Measurements from ENCODE around the gene ATP2B3.

ATP2B3 gene

GRCh38 chrX:153576239-153576870 is 58.9 kb downstream of the ATP2B3 start:
- no peak for DNase-seq

DNA sequence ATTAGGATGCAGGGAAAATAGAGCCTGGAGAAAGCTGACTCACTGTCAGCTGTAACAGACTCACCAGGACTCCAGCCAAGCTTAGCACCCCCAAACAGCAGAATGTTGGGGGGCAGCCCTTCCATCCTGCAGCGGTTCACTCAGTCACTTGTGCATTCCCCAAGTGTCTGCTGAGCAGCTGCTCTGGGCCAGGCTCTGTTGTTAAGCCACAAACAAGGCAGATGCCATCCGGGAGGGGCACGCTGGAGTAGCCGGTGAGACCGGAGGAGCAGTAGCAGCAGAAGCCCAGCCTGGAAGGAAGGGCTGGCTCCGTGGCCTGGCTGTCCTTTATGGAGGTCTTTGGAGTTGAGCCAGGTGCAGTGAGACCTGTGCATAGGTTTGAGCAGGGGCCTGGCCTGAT is 59.5 kb downstream of the ATP2B3 start:
- DNase-seq: no peak

GRCh38 chrX:153578200-153578835 is 60.9 kb downstream of the ATP2B3 start:
- no peak for DNase-seq

DNA sequence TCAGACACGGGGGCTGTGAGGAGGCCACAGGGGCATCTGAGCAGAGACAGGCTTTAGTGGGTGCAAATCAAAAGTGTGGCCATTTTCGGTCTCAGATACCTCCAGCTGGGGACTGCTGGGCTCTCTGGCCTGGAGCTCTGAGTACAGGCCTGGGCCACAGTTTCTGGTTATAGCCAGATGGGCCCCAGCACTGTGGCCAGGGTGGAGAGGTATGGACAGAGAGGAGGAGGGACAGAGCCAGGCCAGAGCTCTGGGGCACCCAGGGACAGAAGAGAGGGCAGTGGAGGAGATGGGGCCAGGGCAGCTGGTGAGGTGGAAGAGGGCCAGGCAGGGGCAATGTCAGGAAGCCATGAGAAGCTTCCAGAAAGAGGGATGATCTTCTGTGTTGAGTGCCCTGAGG is 61.4 kb downstream of the ATP2B3 start:
- no peak for DNase-seq

DNA sequence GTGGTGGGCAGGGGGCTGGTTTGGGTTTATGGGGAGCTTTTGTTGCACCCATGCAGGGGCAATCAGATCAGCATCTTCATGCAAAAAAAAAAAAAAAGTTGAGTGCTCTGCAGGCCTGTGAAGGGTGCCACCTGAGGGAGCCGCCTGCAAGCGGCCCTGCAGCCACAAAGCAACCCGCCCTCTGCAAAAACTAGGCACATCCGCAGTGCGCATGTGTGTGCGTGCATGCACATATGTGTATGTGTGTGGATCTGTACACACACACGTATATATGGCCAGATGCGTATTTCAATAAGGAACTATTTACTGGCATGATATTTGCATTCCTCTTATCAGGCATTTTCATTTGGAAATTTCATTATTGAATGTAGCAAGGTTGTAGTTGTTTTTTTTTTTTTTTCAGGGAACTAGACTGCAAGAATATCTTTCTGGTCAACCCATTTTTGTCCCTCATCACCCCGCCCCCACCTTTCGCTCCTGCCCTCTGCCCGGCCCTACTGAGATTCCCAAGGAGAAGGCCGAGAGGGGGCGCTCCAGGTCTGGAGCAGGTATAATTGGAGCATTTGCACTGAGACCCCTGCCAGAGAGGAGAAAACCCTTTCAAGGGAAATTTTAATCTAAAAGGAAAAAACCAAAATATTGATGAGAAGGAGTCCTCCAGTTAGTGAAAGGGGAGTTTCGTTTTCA is 63.4 kb downstream of the ATP2B3 start:
- DNase-seq: no peak

- peak; percentile 62 for DNase-seq
These were observed 65.5 kb downstream of the ATP2B3 start for GRCh38 chrX:153582896-153583295.

- no peak for DNase-seq
These were observed 66.0 kb downstream of the ATP2B3 start for GRCh38 chrX:153583433-153583832.

- no peak for DNase-seq
These were observed 68.4 kb downstream of the ATP2B3 start for GRCh38 chrX:153585827-153586226.

- DNase-seq: no peak
These were observed 69.9 kb downstream of the ATP2B3 start for GRCh38 chrX:153587342-153587741.

DNA sequence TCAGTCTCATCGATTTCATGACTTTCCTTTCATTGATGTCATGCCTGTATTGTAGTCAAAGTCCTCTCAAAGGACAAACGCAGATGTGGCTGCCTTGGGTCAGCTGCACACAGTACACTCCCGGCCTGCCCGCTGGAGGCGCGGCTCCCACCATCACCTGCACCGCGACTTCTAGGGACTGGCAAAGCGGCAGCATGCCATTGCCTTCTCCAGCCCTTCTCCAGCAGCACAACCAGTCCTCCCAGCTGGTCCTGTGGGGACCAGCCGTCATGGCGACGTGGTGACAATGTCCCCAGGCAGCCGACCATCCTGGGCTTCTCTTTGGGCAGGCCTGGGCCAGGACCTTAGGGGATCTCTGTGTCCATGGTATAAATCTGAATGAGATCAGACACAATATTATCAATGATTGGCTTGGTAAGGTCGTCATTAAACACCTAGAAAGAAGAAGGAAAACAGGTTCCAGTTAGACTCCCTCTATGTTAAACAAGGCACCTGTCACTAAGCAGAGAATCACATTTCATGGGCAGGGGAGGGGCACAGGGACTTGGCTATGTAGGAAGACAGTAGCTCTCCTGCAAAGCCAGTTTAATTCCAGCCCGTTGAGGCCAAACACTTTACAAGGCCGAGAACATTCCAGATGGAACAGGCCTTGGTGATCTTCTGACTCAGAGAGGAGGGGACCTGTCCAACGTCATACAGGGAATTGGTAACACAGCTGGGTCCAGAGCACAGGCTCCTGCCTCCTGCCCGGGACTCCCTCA is 70.8 kb downstream of the ATP2B3 start:
- DNase-seq: no peak

GRCh38 chrX:153588782-153589446 is 71.5 kb downstream of the ATP2B3 start:
- no peak for DNase-seq

GRCh38 chrX:153590961-153591956 is 73.8 kb downstream of the ATP2B3 start:
- DNase-seq: no peak

DNA sequence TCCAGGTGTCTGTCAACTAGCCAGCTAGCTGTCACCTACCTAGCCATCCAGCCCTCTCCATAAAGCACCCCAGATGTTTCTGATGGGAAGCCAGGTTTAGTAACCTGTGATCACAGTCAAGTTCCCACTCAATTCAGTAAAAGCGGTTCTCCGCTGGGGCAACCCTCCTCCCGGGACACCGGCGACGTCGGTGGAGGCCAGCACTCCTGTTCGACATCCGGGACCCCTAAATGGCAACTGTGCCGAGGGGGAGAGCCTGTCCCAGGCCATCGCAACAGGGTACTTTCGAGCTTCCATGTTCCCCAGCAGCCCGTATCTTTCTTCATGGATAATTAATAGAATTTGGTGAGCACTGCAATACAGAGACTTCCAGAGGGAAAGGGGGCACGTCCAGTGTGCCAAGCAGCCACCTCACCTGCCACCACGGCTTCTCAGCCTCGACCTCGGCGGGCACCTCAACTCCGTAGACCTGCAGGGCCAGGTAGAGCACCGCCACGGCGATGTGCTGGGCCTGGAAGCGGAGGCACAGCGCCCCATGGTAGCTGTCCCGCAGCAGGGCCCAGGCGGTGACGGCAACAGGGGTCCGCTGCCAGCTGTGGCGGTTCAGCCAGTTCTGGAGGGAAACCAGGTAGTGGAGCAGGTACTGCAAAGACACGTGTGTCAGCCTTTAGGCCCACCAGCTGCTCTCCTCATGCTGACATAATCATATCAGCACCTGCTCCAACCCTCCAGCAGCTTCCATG is 74.8 kb downstream of the ATP2B3 start:
- DNase-seq: no peak

- no peak for DNase-seq
These were observed 75.7 kb downstream of the ATP2B3 start for GRCh38 chrX:153592966-153593688.

- DNase-seq: no peak
These were observed 76.5 kb downstream of the ATP2B3 start for GRCh38 chrX:153593811-153594500.

GRCh38 chrX:153595387-153595786 is 77.9 kb downstream of the ATP2B3 start:
- DNase-seq: no peak

DNA sequence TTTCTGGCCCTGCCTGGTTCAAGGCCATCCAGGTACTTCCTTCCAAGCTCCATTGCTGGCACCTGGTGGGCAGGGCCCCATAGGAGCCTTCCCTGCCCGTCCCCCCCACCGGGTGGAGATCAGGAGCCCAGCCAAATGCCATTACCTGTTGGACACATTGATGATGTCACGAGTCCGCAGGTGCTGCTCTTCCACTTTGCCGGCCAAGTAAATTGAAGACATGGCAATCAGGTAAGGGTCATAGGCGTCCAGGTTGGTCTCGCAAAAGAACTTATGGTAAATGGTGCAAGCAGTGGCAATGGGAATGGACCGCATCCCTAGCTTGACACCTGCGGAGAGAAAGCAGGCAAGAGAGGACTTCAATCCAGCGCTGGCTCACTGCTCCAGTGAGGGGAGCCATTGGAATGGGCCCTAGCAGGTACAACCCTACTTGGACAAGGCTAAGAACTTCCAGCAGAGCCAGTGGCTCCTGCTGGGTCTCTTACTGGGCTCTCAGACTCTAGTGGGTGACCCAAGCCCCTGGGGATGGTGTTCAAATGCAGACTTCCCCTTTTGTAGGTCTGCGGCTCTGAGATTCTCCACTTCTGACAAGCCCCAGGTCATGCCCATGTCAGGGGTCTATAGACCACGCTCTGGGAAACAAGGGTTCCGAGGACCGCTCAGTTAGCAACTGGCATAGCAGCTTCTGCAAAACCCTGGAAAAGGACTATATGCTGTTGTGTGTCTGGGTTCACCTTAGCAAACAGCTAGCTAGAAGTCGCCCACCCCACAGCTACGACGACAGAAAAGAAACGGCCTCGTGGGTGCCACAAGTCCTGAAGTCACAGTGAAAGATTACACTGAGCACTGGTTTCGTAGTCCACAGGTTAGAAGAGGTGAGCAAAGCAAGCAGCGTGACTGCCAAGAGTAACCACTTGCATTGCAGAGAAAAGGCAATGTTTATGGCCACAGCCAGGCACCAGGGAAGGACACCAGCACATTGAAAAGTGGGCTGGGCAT is 78.7 kb downstream of the ATP2B3 start:
- DNase-seq: no peak
